H1 (cell line): ENCODE results near the gene COMMD6. TPM values are rescaled to one million over a fixed set of nuclear protein-coding genes. Genes with fewer than 3 reads are reported as not detected.

Experiments
- polyA plus RNA-seq, 7 experiments: library from polyadenylated mRNA; depleted of rRNA in 3 of 7; stranded (reverse) in 5 of 7; unstranded in 2 of 7; fragments of >200 nt in 5 of 7; fragments of 200-250 nt in 2 of 7; gene quantifications; 1 replicate in 5 of 7; 2 replicates in 1 of 7; 4 replicates in 1 of 7; pipeline versions ENCODE4 v1.2.1 to v1.2.3, GENCODE V29; 2011 to 2013; ENCODE audit warnings: missing spikeins in 2 of 7, mixed read lengths in 2 of 7
- total RNA-seq: library from RNA; stranded (reverse); fragmentation: NEBNext Ultra II Directional; extraction: Animal tissue kit (Norgen Biotek cat#: 25700); gene quantifications from 2 replicates; pipeline ENCODE4 v1.2.1, GENCODE V29; 2021
- TF ChIP-seq, protein P1 (sequence below): IDR thresholded peaks from 2 replicates; pipeline ENCODE4 v1.6.1; 2012; ENCODE audit warnings: low read length, inconsistent platforms
- TF ChIP-seq, protein P2 (sequence below): IDR thresholded peaks from 2 replicates; pipeline ENCODE4 v1.6.1; 2012; ENCODE audit warnings: inconsistent platforms

Gene COMMD6
- total and polyA plus RNA-seq, 2 of the 8 experiments (the other 6 are each of a cell fraction or from before 2014, with no cell fraction given), result 53.2 to 122 TPM

DNA sequence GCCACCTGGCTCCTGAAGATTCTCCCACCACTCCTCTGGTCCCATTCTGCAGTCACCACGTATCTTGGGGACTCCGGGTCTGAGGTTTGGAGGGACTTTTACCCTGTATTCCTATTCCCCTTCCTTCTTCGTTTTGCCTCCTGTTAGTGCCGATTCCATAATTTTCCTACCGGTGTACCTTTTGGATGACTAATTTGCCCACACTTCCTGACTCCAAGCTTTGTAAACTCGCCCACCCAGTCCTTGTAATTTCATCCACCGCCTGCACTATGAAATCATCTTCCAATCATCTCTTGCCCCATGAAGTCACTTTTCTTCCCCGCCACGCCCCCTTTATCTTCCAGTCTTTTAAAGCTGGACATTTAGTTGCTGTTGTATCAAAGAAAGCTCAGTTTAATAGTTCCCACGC, 12.5 kb upstream of the COMMD6 start (continued):
- TF ChIP-seq, protein P1, sequence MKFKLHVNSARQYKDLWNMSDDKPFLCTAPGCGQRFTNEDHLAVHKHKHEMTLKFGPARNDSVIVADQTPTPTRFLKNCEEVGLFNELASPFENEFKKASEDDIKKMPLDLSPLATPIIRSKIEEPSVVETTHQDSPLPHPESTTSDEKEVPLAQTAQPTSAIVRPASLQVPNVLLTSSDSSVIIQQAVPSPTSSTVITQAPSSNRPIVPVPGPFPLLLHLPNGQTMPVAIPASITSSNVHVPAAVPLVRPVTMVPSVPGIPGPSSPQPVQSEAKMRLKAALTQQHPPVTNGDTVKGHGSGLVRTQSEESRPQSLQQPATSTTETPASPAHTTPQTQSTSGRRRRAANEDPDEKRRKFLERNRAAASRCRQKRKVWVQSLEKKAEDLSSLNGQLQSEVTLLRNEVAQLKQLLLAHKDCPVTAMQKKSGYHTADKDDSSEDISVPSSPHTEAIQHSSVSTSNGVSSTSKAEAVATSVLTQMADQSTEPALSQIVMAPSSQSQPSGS, result no peak
- TF ChIP-seq, protein P2, sequence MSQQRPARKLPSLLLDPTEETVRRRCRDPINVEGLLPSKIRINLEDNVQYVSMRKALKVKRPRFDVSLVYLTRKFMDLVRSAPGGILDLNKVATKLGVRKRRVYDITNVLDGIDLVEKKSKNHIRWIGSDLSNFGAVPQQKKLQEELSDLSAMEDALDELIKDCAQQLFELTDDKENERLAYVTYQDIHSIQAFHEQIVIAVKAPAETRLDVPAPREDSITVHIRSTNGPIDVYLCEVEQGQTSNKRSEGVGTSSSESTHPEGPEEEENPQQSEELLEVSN, result no peak
